Uterus (tissue), 2 donors: ENCODE data around the gene KIF5B.

Experiments used
- POLR2A ChIP-seq, 2 donors: fragments of 450-650 bp; IDR thresholded peaks; one replicate each; pipeline ENCODE4 v1.6.1; 2016; ENCODE audit warnings: antibody characterized with exemption in 2 of 2, mild to moderate bottlenecking in 1 of 2, moderate library complexity in 1 of 2
- TF ChIP-seq, protein P1 (sequence below), 4 experiments: fragments of 200-600 bp in 2 of 4; fragments of 450-650 bp in 2 of 4; sonication (generic) in 2 of 4; IDR thresholded peaks; one replicate each; pipeline ENCODE4 v1.5.1; 2016 to 2019; ENCODE audit warnings: antibody characterized with exemption in 4 of 4, mild to moderate bottlenecking in 2 of 4, moderate library complexity in 1 of 4

DNA sequence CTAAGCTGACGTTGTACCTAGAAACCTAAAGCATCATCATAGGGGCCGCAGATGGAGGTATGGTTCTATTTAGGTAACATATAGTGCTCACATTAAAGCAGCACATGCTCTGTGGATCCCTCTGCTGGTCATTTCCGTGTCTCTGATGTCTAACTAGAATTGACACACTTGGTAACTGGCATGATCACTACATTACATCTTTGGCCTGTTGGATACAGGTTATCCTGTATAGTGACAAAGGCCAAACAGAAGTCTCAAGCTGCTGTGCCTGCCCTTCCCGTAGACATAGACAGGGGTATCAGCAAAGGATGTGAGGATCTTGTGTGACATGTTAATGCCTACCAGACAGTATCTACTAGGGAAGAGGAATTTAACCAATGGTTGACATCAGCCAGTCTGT lies 51.2 kb downstream of the KIF5B start:
- TF ChIP-seq, protein P1, sequence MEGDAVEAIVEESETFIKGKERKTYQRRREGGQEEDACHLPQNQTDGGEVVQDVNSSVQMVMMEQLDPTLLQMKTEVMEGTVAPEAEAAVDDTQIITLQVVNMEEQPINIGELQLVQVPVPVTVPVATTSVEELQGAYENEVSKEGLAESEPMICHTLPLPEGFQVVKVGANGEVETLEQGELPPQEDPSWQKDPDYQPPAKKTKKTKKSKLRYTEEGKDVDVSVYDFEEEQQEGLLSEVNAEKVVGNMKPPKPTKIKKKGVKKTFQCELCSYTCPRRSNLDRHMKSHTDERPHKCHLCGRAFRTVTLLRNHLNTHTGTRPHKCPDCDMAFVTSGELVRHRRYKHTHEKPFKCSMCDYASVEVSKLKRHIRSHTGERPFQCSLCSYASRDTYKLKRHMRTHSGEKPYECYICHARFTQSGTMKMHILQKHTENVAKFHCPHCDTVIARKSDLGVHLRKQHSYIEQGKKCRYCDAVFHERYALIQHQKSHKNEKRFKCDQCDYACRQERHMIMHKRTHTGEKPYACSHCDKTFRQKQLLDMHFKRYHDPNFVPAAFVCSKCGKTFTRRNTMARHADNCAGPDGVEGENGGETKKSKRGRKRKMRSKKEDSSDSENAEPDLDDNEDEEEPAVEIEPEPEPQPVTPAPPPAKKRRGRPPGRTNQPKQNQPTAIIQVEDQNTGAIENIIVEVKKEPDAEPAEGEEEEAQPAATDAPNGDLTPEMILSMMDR (IDR thresholded peaks at IDR 0.05): peak; percentile 16 to 49 (median 30)
- no peak for TF ChIP-seq POLR2A (IDR thresholded peaks at IDR 0.05)
